ENCODE data around the gene ESRP2.

The ESRP2 gene

DNA sequence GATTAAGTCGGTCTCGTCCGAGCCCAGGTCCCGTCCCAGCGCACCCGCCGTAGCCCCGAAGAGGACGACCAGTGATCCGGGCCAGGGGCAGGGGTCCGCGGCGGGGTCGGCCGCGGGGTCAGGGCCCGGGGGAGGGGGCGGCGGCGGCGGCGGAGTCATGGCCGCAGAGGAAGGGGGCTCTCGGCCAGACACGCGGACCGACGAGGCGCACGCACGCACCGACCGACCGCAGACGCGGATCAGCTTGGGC lies at the start of gene ESRP2:
ESRP2 (minus strand) TSS at position 241 of the 250 bp plus-strand sequence; CDS start at position 159, 82 bp downstream.
- DNase-seq, result no peak

DNA sequence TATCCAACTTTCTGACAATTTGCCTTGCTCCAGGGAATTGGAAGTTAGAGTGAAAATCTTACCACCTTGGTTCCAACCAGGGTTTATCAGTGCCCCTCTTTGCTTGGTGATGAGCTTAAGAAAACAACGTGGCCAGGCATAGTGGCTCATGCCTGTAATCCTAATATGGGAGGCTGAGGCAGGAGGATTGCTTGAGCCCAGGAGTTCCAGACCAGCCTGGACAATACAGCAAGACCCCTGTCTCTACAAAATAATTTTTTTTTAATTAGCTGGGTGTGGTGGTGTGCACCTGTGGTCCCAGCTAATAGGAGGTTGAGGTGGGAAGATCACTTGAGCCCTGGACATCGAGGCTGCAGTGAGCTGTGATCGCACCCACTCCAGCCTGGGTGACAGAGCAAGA lies 49.8 kb upstream of the ESRP2 start:
- no peak for DNase-seq

DNA sequence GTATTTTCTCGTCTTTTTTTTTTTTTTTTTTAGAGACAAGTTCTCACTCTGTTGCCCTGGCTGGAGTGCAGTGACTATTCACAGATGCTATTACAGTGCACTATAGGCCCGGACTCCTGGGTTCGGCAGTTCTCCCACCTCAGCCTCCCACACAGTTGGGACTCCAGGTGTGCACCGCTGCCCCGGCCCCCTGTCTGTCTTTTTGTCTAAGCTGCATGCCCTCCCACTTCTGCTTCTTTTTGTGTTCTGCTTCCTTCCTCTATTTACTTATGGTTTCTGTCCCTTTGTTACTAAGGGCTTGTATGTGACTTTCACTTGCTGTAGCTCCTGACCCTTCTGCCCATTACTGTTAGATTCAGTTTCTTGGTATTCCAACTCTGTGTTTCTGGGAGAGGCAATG lies 48.9 kb upstream of the ESRP2 start:
- no peak for DNase-seq

DNA sequence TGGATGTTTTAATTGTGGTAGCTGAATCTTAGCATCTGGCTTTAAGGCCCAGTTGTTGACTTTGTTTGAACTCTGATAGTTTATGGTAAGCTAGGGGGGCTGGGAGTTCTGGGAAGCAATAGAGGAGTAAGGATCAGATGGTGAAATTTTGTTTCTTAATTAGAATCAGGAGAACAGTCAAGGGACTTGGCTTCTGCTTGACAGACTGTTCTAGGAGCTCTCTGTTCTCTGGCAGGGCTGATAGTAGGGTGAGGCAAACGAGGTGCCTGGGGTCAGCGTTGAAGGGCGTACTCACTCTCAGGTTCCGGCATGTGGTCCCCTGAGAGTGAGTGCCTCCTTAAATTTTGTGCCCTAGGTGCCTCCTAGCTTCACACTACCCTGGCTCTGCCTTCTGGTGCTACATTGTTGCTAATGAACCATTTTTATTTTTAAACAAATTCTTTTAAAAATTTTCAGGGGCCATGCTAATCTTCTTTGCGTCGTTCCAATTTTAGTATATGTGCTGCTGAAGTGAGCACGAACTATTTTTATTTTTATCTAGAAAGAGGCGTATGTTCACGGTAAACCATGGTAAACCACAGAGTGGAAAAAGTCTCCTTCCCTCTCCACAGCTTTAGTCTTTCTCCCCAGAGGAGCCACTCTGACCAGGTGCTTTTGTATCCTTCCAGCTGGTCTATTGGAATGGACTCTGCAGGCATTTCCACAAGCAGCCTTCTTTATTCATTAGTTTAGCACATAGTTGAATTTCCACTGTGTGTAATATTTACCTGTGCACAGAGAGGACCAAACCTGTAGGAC lies 48.1 kb upstream of the ESRP2 start:
- no peak for DNase-seq

DNA sequence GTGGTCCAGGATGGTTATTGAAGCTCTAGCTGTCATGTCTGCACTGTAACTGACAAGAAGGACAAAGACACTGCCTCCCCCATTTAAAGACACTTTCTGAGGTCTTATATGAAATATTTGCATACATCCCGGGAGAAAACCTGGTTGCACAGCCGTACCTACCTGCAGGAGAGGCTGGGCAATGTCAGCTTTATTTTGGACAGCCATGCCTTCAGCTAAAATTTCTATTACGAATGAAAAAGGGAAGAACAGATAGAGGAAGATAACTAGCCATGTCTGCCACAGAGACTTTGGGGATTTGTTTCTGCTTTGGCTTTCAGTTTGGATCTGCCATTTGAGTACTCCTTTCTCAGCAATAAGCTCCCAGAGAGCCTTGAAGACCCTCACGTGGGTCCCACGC lies 47.4 kb upstream of the ESRP2 start:
- DNase-seq, result no peak

DNA sequence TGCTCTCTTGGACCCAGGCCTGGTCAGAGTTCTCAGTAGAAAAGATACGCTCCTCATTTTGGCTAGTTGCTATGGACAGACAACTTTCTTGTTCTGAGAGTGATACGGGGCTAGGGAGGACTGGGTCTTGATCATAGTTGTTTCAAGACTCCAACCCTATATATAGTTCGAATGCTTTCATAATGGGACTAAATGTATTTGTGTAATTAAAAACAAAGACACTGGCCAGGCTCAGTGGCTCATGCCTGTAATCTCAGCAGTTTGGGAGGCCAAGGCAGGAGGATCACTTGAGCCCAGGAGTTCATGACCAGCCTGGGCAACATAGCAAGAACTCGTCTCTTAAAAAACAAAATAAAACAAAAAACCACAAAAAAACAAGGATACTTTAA lies 46.1 kb upstream of the ESRP2 start:
- DNase-seq, result no peak

DNA sequence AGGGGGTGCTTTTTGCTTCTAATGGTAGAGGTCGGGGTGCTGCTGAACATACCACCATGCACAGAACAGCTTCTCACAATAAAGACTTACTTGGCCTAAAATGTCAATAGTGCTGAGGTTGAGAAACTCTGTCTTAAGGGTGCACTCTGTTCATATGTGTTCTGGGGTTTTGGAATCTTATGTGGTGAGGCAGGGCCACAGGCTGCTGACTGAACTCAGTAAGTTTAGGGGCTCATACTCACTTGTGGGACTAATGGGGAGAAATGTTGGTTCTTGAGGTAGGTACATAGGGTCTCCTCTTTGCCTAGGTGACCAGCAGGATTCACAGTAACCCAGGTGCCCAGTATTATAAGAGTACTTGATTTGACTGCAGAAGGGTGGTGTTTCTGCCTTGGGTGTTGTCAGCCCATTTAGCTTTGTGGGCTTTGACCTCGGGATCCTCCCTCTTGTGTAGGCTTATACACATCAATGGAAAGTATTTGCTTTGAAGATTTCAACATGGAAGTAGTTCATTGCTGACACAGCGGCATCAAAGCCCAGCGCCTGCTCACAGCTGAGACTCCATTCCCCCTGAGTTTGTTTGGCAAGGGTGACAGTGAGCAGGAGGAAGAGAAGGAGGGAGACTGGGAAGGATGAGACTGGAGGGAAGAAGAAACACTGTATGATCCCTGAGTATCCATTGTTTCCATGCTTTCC lies 45.6 kb upstream of the ESRP2 start:
- peak; percentile 45 for DNase-seq

DNA sequence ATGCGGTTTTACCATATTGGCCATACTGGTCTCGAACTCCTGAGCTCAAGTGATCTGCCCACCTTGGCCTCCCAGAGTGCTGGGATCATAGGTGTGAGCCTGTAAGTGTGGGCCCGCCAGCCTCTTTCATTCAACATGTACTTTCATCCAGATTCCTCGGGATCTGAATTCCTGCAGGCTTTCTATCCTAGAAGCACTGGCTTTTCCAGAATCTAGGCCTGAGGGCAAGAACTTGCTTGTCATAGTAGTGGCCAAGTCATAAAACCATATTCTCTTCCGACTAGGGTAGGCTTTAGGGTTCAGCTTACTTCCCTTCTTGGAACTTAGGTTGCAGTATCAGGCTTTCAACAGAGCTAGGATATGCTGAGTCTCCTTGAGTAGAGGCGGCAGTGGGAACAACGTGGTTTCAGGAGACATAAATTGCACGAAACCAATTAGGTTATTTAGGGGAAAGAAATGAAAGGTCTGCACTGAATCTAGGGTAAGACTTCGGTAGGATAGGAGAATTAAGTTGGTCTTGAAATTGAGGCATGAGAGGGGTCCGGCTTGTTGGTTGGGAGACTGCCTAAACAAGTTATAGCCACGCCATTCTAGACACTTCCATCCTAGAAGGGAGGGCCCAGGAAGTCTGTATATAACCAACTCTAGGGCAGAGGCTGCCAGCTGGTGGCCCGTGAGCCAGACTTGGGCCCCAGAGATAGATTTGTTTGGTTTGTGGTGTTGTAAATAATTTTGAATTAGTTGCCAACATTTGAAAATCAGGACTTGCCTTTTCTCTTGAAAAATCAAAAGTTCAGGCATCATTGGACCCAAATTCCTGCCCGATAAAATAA lies 44.0 kb upstream of the ESRP2 start:
- DNase-seq, result no peak

DNA sequence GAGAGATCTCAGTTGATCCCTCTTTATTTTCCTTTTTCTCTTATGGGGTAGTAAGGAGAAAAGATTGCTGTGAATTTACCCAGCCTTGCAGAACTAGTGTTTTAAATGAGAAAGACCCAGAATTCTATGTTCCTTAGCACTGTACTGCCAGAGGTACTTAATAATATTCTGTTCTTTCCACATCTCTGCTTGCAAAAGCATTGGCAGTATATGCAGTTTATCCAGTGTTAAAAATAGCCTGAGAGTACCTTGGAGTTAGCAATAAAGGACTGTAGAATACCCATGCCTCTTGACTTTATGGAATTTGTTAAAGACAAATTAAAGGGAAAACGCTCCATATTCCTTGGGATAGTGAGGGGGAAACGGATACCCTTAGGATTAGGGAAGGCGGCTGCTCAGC lies 40.3 kb upstream of the ESRP2 start:
- DNase-seq, result no peak

DNA sequence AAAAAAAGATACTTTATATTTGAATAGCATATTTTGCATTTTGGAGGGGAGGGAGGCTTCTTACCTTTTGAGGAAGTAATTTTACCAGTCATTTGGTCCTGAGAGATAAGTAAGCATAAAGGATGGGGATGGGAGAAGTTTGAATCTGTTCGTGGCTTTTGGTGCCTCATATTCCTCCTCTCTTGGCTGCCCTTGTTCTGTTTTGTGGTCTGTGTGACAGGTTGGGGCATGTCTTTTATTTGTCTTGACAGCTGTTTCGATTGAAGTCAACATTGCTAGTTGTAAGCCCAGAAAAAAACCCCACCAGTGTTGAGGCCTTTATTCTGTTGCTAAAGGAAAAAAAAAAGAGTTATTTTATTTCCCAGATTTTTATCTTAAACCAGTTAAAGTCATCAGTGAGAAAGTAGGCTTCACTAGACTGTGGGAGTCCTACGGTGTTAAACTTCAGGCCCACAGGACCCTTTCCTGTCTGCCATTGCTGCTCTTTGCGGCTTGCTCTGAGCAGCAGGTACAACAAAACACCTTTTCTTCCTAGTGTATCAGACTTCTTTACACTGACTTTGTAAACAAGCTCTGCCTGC lies 39.8 kb upstream of the ESRP2 start:
- DNase-seq, result peak; percentile 48

DNA sequence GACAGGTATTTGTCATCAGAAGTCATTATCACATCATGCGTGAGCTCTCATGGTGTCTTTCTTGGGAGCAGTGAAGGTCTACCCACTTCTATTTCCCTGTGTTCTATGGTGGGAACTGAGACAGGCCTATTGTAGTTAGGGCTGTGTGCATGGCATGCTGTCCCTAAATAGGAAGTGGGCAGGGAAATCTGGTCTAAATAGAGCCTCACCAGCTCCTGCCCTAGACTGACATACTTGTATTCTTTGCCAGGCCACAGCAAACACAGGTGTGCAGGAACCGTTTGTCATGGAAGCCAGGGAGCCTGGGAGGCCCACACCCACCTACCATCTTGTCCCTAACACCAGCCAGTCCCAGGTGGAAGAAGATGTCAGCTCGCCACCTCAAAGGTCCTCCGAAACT lies 38.5 kb upstream of the ESRP2 start:
- DNase-seq, result no peak

DNA sequence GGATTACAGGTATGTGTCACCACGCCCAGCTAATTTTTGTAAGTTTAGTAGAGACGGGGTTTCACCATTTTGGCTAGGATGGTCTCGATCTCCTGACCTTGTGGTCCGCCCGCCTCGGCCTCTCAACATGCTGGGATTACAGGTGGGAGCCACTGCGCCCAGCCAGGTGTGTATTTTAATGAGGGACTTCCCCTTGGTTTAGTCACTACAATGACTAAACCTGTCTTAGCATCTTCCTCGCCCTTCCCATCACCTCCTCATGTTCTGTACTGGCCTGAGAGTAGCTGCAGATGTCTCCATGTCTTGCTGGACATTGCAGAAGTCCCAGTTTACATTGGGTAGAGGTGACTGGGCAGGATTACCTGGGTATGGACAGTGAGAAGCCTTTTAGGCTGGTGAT lies 38.0 kb upstream of the ESRP2 start:
- no peak for DNase-seq

DNA sequence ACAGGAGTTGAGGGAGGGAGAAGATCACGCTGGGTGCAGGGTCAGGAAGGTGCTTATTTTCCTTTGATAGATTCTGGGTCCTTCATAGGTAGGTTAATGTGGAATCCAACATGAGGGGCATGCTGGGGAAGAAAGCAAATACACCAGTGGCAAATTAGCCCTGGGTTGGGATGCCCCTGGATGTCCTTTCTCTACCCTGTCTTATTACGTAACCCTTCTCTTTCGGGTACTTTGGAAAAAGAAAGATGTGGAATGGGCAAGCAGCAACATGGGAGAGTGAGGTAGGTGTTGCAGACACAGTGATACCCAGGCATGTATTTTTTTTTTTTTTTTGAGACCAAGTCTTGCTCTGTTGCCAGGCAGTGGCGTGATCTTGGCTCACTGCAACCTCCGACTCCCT lies 37.5 kb upstream of the ESRP2 start:
- DNase-seq, result no peak

DNA sequence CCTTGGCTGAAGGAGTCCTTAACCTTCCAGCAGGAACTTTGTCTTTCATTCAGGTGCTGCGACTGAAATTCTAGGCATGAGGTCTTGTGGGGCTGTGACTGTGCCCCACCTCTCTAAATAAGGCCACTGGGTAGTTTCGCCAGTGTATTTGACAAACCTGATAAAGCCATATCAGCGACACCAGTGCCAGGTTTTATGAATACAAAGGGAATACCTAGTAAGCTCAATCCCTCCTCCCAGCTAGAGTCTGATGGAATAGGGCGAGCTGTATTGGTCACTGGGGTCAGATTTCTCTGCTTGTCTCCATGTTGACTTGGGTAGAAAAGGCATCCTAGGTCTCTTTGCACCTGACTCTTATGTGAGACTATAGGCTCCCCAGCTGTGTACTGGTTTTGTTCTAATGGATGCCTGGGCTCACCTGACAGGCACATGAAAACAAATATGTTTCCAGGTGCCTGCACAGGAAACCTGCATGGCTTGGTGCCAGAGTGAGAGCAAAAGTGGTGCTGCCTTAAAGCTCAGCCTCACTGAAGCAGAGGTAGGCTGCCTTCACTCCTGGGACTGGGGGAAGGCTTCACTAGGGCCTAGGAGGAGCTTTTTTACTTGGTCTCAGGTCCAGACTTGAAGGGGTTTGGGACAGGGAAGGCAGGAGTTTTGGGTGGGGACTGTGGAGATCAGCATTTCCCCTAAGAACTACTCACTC lies 36.7 kb upstream of the ESRP2 start:
- DNase-seq, result peak; percentile 65

DNA sequence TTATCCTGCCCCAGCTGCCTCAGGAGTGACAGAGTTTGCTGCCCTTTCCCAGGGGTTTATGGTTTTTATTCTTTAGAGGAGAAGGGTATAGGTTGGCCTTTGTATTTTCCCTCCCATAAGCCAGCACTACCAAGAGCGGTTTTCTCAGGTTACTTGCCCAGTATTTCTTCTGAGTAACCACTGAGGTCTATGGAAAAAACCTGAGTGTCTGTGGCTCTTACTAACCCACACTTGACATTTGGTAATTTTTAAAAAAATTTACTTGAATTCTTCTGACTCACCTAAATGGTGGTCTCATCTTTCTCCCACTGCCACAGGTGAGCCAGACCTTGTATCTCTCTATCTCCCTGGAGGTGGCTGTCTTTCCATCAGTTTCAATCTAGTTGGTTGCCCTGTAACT lies 34.4 kb upstream of the ESRP2 start:
- no peak for DNase-seq

DNA sequence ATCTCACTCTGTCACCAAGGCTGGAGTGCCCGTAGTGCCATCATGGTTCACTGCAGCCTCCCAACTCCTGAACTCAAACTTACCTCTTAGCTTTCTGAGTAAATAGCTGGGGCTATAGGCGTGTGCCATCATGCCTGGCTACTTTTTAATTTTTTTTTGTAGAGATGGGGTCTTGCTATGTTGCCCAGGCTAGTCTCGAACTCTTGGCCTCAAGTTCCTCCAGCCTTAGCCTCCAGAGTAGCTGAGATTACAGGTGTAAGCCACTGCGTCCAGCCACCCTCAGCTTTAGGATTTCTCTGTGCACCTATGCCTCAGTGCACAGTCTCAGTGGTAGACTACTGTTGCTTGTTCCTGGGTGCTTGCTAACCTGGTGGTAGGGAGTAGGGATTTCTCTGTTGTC lies 33.9 kb upstream of the ESRP2 start:
- DNase-seq, result no peak

DNA sequence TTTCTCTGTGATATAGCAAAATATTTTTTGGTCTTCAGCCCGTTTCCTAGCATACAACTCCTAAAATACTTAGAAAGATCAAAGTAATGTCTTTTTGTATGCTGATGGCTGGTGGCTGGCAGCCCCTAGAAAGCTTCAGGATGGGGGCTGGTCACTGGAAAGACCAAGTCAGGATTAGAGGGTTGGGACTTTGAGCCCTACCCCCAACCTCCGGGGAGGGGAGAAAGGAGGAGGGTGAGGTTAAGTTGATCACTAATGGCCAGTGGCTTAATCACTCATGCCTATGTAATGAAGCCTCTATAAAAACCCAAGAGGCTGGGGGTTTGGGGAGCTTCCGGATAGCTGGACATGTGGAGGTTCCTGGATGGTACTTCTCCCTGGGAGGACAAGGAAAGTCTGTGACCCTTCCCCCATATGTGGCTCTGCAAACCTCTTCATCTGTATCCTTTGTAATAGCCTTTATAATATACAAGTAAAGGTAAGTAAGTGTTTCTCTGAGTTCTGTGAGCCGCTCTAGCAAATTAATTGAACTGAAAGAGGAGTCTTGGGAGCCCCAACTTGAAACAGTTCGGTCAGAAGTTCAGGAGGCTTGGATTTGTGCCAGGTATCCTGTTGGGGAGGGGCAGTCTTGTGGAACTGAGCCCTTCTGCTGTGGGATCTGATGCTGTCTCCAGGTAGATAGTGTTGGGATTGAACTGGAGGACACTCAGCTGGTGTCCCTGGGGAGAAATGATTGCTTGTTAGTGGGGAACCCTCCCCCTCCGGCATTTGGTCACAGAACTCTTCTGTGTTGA lies 31.9 kb upstream of the ESRP2 start:
- DNase-seq, result no peak

DNA sequence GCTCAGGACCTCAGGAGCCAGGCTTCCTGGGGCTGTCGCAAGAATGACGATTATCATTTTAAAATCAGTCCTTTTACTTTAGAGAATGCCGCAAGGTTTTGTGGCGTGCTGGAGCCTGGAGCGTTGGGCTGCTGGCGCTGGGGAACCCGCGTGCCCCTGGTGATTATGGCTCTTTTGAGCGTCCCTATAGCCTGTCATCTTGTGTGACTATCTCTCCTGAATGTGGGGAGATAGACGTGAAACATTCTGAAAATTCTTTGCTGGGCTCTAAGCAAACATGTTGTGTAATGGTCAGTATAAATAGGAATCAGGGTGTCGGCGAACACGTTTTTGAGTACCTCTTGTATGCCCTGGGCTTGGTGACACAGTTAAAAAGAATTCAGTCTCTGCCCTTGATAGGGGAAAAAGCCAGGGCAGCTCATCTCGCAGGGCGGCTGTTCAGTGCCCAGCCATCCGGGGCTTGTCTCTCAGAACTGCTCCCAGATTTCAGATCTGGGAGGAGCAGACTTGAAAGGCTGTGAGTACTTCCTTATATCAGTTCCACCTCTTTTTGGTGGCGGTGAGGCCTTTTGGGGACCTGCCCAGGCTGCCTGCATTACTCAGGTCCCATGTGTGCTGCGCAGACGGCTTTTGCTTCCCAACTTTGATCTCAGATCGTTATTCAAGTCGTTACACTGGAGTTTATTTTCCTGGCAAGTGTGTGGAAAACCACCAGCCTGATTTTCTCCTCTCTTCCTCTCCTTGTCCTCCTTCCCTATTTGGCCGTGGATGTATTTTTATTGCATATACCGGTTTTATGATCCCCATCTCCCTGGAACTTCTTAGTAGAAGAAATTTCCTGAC lies 29.4 kb upstream of the ESRP2 start:
- peak; percentile 62 for DNase-seq

DNA sequence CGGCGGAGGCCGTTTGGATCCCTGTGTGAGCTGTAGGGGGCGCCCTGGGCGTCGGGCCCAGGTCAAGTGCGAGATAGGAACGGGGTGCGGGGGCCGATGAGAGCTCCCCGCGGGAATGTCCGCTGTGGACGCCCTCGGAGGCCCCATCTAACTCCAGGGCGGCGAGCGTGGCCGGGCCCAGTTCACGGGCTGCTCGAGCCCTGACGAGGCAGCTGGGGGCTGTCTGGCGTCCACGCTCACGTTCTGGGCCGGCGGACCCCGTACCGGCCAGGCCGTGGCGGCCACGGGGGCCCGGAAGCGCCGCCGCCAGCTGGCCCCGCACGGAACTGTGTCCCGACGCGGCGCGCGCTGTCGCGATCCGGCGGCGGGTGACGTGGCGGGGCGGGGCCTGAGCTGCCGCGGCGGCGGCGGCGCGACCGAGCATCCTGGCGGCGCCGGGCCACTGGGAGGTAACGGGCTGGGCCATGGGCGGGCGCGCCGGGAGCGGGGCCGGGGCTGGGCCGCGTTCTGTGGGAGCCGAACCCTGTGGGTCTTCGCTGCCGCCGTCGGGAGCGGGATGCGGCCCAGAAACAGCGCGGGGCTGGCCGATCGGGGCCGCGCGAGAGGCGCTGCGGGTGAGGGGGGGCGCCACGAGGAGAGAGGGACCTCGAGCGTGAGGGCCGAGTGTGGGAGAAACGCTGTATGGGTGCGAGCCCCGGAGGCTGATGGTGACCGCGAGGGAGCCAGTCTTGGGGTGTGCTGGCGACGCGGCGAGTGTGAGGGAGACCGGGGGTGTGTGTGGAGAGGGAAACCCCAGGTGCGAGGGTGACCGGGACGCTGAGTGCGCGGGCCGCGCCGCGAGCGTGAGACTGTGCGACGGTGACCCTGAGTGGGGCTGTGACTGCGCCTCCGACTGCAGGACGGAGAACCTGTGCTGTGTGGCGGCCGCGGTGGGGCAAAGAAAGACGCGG lies 28.5 kb upstream of the ESRP2 start, which contains the start of gene SLC7A6:
SLC7A6 (plus strand) TSS at position 399 of the 950 bp plus-strand sequence. CDS start 10,201 bp downstream, outside the sequence.
- DNase-seq, result peak; percentile 89
